GM12872 (cell line): ENCODE data around the gene CHI3L2.

Source experiments
- TF ChIP-seq, protein P1 (sequence below): IDR thresholded peaks from 3 replicates; pipeline ENCODE4 v1.5.1; 2011; ENCODE audit warnings: low read depth, mild to moderate bottlenecking, low read length, moderate library complexity; ENCODE audit not compliant: insufficient read depth

Gene CHI3L2

DNA sequence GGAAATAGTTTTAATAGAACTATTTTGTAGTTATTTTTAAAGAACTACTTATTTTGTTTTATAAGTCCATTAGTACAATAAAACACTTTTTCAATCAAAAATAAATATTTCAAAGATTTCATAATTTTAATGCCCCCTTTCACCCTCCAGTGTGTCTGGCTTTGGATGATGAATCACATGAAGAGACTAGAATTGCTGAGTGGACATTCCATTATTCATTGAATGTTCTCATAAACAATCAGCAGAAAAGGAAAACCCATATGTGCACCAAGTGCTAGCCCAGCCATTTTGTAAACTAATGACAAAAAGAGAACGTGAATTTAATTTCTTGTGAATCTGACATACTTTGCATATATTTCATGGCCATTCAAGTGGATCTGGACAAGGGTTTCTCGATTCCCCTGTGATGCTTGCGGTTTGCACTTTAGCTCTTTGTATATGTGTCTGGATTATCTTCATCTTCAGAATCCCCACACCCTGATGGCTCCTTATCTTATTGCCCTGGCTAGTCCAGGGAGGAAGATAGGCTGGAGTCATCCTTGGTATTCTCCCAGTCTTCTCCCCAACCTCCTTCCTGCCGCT lies 42.4 kb downstream of the CHI3L2 start:
- TF ChIP-seq, protein P1, sequence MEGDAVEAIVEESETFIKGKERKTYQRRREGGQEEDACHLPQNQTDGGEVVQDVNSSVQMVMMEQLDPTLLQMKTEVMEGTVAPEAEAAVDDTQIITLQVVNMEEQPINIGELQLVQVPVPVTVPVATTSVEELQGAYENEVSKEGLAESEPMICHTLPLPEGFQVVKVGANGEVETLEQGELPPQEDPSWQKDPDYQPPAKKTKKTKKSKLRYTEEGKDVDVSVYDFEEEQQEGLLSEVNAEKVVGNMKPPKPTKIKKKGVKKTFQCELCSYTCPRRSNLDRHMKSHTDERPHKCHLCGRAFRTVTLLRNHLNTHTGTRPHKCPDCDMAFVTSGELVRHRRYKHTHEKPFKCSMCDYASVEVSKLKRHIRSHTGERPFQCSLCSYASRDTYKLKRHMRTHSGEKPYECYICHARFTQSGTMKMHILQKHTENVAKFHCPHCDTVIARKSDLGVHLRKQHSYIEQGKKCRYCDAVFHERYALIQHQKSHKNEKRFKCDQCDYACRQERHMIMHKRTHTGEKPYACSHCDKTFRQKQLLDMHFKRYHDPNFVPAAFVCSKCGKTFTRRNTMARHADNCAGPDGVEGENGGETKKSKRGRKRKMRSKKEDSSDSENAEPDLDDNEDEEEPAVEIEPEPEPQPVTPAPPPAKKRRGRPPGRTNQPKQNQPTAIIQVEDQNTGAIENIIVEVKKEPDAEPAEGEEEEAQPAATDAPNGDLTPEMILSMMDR: no peak

DNA sequence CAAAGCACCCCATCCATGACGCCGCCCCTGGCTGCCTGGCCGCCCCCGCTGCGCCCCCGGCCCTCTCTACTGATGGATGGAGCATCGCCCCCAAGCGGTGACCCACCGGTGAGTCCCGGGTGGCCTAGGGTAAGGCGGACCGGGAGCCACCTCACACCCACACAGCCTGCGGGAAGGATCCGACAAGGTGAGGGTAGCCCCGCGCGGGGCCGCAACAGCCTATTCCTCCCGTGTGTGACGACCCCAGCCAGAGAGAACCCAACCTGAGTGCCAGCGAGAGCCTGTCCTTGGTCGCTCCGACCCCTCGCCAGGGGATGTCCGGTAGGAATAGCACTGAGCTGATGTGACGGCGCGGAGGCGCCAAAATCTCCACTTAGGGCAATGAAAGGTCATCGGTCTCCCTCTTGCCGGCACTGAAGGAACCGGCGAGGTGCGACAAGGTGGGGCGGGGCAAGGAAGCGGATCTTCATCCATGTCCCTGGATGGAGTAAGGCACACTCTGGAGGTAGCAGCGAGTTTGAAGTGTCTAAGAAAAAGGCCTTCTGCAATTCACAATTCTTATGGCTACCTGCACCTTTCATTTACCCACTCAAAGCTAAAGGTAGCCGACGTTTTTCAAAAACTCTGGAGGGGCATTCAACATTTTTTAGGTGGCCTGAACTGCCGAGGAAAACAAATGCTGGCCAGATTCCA lies 43.4 kb downstream of the CHI3L2 start:
- TF ChIP-seq, protein P1: no peak

DNA sequence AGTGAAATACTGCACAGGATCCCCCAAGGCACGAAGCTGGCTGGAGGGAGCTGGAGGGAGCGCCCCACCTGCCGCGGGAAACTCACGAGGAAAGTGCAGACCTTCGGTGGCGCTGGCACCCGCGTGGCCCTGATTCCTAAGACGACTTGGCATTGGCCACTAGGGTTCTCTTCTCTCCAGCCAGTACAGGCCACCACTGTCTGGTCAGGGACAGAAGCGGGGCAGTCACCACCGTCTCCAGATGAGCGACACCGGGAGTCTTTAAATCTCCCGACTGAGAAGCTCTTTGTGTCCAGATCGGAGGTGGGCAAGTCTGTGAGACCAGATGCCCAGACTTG lies 43.9 kb downstream of the CHI3L2 start:
- TF ChIP-seq, protein P1: no peak

DNA sequence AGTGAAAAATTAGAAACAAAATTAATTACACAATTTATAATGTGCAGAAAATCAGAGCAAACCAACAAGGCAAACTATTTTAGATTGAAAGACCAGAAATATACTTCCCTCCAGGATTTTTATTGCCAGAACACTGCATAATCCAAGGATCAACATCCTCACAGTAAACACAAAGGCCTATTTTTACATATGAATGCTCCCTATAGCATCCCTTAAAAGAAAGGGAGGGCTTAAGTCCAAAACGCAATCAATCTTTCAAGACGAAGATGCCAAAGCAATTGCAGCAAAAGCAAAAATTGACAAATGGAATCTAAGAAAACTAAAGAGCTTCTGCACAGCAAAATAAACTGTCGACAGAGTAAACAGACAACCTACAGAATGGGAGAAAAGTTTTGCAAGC lies 44.6 kb downstream of the CHI3L2 start:
- TF ChIP-seq, protein P1: no peak

DNA sequence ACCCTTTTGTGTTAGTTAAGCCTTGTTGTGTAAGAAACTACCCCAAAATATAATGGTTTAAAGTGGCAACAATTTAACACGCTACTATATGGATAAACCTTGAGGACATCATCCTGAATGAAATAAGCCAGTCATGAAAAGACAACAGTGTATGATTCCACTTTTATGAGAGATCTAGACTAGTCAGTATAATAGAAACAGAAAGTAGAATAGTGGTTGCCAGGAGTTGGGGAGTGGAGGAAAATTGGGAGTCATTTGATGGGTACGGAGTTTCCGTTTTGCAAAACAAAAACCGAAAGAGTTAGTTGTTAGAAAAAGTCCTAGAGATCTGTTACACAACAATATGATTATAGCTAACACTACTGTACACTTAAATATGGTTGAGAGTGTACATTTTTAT lies 47.1 kb downstream of the CHI3L2 start:
- TF ChIP-seq, protein P1: no peak

DNA sequence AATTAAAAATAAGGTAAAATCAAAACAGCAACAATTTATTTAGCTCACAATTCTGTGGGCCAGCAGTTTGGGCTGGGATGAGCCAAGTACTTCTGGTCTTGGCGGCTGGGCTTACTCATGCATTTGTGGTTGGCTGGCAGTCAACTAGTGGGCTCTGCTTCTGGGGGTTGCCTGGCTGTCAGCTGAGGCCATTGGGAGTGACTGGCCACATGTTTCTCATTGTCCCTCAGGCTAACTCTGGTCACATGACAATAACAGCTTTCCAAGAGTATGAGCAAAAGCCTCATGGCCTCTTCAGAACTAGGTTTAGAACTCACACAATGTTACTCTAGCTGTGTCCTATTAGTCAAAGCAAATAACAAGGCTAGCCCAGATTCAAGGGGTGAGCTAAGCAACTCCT lies 47.6 kb downstream of the CHI3L2 start:
- TF ChIP-seq, protein P1: no peak

DNA sequence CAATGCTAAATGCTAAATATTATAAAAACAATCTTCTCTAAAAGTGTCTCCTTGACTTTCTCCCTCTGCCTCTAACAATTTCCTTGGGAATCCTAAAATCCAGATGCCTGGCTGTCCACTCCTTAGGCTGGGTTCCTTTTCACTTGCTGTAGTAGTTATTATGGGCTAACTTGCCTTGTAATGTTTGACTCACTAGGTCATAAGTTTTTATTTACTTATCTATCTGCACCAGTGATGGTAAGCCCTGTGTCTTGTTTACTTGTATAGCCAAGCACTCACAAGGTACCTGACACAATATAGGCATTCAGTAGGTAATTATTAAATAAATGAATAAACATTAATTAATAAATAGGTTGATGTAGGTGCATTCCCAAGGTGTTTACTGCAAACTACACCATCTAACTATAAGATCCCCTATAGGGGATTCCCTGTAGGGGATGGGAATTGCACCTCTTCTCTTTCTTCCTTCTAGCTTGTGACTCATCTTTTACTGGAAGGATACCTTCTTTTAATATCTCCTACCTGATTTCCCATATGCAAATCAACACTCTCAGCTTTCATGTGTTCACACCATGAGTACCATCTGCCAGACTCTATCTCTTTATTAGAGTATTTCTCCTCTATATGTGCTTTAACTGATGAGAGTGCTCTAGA lies 48.4 kb downstream of the CHI3L2 start:
- TF ChIP-seq, protein P1: no peak
